Loucy (cell line): Measurements from ENCODE around the gene GTF2IRD1.
"Not testable (repeated sequence)": the region's sequence is repeated elsewhere in the genome, so short reads cannot be mapped to it uniquely, and the experiment has no call there.

Source experiments
- H2AFZ ChIP-seq: fragments of 200-600 bp; sonication (generic); 2 replicates; pipeline ENCODE4 v1.6.0; 2016; ENCODE audit warnings: antibody characterized with exemption, mild to moderate bottlenecking, low read length, moderate library complexity
- H3F3A ChIP-seq: fragments of 200-600 bp; 2 replicates; pipeline ENCODE4 v1.6.0; 2016; ENCODE audit warnings: antibody characterized with exemption, low read depth, mild to moderate bottlenecking
- H3K27me3 ChIP-seq: fragments of 200-600 bp; sonication (generic); 2 replicates; pipeline ENCODE4 v1.6.1; 2014; ENCODE audit warnings: low read length, mild to moderate bottlenecking; ENCODE audit not compliant: insufficient read depth, poor library complexity, severe bottlenecking
- H3K36me3 ChIP-seq: fragments of 200-600 bp; sonication (generic); 2 replicates; pipeline ENCODE4 v1.6.1; 2016; ENCODE audit warnings: low read length; ENCODE audit not compliant: insufficient read depth
- H3K4me1 ChIP-seq: fragments of 200-600 bp; sonication (generic); 2 replicates; pipeline ENCODE4 v1.5.1; 2014; ENCODE audit warnings: low read length, mild to moderate bottlenecking; ENCODE audit not compliant: insufficient read depth, poor library complexity, severe bottlenecking
- H3K4me2 ChIP-seq: fragments of 200-600 bp; sonication (generic); 2 replicates; pipeline ENCODE4 v1.6.0; 2014; ENCODE audit warnings: antibody characterized with exemption, low read length, low read depth, mild to moderate bottlenecking; ENCODE audit not compliant: poor library complexity, severe bottlenecking
- H3K4me3 ChIP-seq: fragments of 200-600 bp; sonication (generic); 2 replicates; pipeline ENCODE4 v1.5.1; 2014; ENCODE audit warnings: low read length, mild to moderate bottlenecking, mixed read lengths; ENCODE audit not compliant: poor library complexity, severe bottlenecking
- H3K79me2 ChIP-seq: fragments of 200-600 bp; sonication (generic); 2 replicates; pipeline ENCODE4 v1.6.1; 2014; ENCODE audit warnings: low read length; ENCODE audit not compliant: insufficient read depth
- H3K9ac ChIP-seq: fragments of 200-600 bp; sonication (generic); 2 replicates; pipeline ENCODE4 v1.6.0; 2014; ENCODE audit warnings: mild to moderate bottlenecking, low read depth, low read length, moderate library complexity; ENCODE audit not compliant: poor library complexity, severe bottlenecking
- H3K9me2 ChIP-seq: fragments of 200-600 bp; sonication (generic); replicated peaks from 2 replicates; pipeline ENCODE4 v1.6.1; 2016; ENCODE audit warnings: low read depth, low read length, mixed read lengths
- H3K9me3 ChIP-seq: fragments of 200-600 bp; sonication (generic); 2 replicates; pipeline ENCODE4 v1.6.1; 2014; ENCODE audit warnings: mild to moderate bottlenecking, antibody characterized with exemption, low read length, low read depth; ENCODE audit not compliant: insufficient read depth
- H4K20me1 ChIP-seq: fragments of 200-600 bp; sonication (generic); 2 replicates; pipeline ENCODE4 v1.6.0; 2014; ENCODE audit warnings: antibody characterized with exemption, low read length, mild to moderate bottlenecking; ENCODE audit not compliant: insufficient read depth, poor library complexity, severe bottlenecking
- EZH2phosphoT487 ChIP-seq: fragments of 200-600 bp; IDR thresholded peaks from 2 replicates; pipeline ENCODE4 v1.6.1; 2018; ENCODE audit warnings: antibody characterized with exemption, mild to moderate bottlenecking, moderate library complexity, borderline replicate concordance
- TF ChIP-seq, protein P1 (sequence below): fragments of 200-600 bp; sonication (generic); conservative IDR thresholded peaks from 2 replicates; pipeline ENCODE4 v1.5.1; 2014; ENCODE audit warnings: mild to moderate bottlenecking, antibody characterized with exemption, low read length

The GTF2IRD1 gene

DNA sequence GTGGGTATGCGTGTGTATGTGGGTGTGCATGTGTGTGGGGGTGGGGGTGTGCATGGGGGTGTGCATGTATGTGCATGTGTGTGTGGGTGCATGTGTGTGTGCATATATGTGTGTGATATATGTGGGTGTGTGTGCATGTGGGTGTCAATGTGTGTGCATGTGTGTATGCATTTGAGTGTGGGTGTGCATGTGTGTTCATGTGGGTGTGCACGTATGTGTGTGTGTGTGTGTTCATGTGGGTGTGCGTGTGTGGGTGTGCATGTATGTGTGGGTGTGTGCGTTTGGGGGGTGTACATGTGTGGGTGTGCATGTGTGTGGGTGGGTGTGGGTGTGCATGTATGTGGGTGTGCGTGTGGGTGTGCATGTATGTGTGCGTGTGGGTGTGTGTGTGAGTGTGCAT, 42.6 kb downstream of the GTF2IRD1 start:
- Histone ChIP-seq H3F3A (no peaks in the 10 kb centered on the region), H2AFZ (no peak overlapping the region), H4K20me1 (no peaks in the 10 kb centered on the region), H3K4me2 (no peak overlapping the region), H3K9me3 (no peaks in the 10 kb centered on the region), H3K79me2 (no peaks in the 10 kb centered on the region), H3K9me2 (no peaks in the 10 kb centered on the region), H3K27me3 (no peaks in the 10 kb centered on the region), H3K9ac (no peak overlapping the region), H3K4me1 (no peaks in the 10 kb centered on the region), H3K36me3 (no peaks in the 10 kb centered on the region), H3K4me3 (no peak overlapping the region)
- no peak for TF ChIP-seq EZH2phosphoT487
- TF ChIP-seq, protein P1, sequence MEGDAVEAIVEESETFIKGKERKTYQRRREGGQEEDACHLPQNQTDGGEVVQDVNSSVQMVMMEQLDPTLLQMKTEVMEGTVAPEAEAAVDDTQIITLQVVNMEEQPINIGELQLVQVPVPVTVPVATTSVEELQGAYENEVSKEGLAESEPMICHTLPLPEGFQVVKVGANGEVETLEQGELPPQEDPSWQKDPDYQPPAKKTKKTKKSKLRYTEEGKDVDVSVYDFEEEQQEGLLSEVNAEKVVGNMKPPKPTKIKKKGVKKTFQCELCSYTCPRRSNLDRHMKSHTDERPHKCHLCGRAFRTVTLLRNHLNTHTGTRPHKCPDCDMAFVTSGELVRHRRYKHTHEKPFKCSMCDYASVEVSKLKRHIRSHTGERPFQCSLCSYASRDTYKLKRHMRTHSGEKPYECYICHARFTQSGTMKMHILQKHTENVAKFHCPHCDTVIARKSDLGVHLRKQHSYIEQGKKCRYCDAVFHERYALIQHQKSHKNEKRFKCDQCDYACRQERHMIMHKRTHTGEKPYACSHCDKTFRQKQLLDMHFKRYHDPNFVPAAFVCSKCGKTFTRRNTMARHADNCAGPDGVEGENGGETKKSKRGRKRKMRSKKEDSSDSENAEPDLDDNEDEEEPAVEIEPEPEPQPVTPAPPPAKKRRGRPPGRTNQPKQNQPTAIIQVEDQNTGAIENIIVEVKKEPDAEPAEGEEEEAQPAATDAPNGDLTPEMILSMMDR = no peak

DNA sequence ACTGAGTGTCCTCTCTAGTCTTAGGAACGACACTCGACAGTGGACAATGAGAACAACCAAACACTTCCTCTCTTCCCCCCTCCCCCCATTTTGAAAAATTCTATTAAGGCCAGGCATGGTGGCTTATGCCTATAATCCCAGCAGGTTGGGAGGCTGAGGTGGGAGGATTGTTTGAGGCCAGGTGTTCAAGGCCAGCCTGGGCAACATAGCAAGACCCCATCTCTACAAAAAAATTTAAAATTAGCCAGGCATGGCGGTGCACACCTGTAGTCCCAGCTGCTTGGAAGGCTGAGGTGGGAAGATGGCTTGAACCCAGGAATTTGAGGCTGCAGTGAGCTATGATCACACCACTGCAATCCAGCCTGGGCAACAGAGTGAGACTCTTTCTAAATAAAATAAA, 43.1 kb downstream of the GTF2IRD1 start:
- H3K79me2 ChIP-seq, H3K4me3 ChIP-seq, H3K9me2 ChIP-seq, H4K20me1 ChIP-seq, H3K27me3 ChIP-seq, H3K4me2 ChIP-seq, H3K9ac ChIP-seq, H3K9me3 ChIP-seq, H3F3A ChIP-seq, H3K36me3 ChIP-seq, H2AFZ ChIP-seq, H3K4me1 ChIP-seq: not testable (repeated sequence)

DNA sequence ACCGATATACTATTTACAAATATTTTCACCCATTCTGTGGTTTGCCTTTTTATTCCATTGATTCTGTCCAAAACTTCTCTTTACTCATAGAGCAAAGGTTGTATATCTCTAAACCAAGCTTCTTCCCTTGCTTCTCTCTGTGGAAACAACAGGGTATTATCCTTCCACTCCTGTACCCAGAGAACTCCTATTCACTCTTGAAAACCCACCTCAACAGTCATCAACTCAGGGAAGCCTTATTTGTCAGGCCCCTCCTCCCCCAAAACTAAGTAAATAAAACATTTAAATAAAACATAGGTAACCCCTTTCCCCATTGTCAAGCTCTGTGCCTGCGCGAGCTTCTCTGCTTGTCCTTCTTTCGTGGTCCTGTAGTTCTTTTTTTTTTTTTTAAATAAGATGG, 44.6 kb downstream of the GTF2IRD1 start:
- Histone ChIP-seq H3K9me2 (no peaks in the 10 kb centered on the region), H2AFZ (no peak overlapping the region), H3K4me1 (no peaks in the 10 kb centered on the region), H3F3A (no peaks in the 10 kb centered on the region), H3K9ac (no peak overlapping the region), H3K79me2 (no peaks in the 10 kb centered on the region), H3K4me2 (no peak overlapping the region), H3K9me3 (no peaks in the 10 kb centered on the region), H3K36me3 (no peaks in the 10 kb centered on the region), H4K20me1 (no peaks in the 10 kb centered on the region), H3K27me3 (no peaks in the 10 kb centered on the region), H3K4me3 (no peak overlapping the region)
- TF ChIP-seq, protein P1 = no peak
- TF ChIP-seq EZH2phosphoT487 = no peak

DNA sequence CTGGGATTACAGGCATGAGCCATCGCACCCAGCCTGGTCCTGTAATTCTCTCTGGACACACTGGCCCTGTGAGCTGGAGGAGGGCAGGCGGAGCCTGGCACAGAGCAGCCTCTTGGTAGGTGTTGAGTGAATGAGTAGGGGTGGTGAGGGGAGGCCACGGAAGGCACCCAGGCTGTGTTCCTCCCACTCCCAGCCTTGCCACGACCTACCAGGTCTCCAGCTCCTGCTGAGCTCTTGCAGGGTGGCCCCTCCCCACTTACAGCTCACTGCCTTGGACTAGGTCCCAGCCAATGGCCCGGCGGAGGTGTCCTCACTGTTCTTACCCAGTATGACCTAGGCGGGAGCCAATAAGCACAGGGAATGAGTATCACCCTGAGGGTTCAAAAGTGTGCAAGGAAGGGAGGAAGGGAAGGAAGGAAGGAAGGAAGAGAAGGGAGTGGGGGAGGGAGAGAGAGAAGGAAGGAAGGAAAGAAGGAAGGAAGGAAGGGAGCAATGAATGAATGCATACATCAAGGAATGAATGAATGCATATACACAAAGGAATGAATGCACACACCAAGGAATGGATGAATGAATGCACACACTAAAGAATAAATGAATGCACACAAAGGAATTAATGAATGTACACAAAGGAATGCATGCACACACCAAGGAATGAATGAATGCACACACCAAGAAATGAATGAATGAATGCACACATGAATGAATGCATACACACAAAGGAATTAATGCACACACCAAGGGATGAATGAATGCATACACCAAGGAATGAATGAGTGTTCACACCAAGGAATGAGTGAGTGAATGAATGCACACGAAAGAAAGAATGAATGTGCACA, 45.5 kb downstream of the GTF2IRD1 start:
- H3K36me3 ChIP-seq = no peaks in the 10 kb centered on the region
- H3K9ac ChIP-seq = no peak overlapping the region
- H3K4me2 ChIP-seq = no peak overlapping the region
- H3K27me3 ChIP-seq = no peaks in the 10 kb centered on the region
- no peaks in the 10 kb centered on the region for H3K79me2 ChIP-seq
- H3F3A ChIP-seq = no peaks in the 10 kb centered on the region
- no peaks in the 10 kb centered on the region for H3K9me3 ChIP-seq
- no peak overlapping the region for H3K4me3 ChIP-seq
- TF ChIP-seq, protein P1 = no peak
- no peak for TF ChIP-seq EZH2phosphoT487
- H3K4me1 ChIP-seq = no peaks in the 10 kb centered on the region
- no peaks in the 10 kb centered on the region for H3K9me2 ChIP-seq
- H4K20me1 ChIP-seq = no peaks in the 10 kb centered on the region
- H2AFZ ChIP-seq = no peak overlapping the region
